HFFc6 (cell line): ENCODE measurements around the gene IL1RAP. TPM values are rescaled to one million over a fixed set of nuclear protein-coding genes. Genes with fewer than 3 reads are reported as not detected.

Source experiments
- DNase-seq: peaks from one replicate; pipeline ENCODE4 v3.0.0-alpha.2; 2018
- H3K27ac Mint-ChIP-seq: 2 replicates; pipeline ENCODE4 v1.8.0; 2020; ENCODE audit warnings: mild to moderate bottlenecking, mixed read lengths
- H3K27me3 Mint-ChIP-seq: 2 replicates; pipeline ENCODE4 v1.8.0; 2021; ENCODE audit warnings: mild to moderate bottlenecking, moderate library complexity, mixed read lengths; ENCODE audit not compliant: insufficient read depth
- H3K36me3 Mint-ChIP-seq: 2 replicates; pipeline ENCODE4 v1.8.0; 2021; ENCODE audit warnings: low read depth, mixed read lengths
- H3K4me1 Mint-ChIP-seq: 2 replicates; pipeline ENCODE4 v1.8.0; 2020; ENCODE audit warnings: low read depth, mixed read lengths
- H3K4me3 Mint-ChIP-seq: 2 replicates; pipeline ENCODE4 v1.8.0; 2020; ENCODE audit warnings: mild to moderate bottlenecking, moderate library complexity, mixed read lengths
- H3K9me3 Mint-ChIP-seq: 2 replicates; pipeline ENCODE4 v1.8.0; 2020; ENCODE audit warnings: mild to moderate bottlenecking, mixed read lengths
- CTCF ChIP-seq: fragments of 200-600 bp; sonication (generic); IDR thresholded peaks from 2 replicates; pipeline ENCODE4 v1.5.0; 2021; ENCODE audit warnings: antibody characterized with exemption, mild to moderate bottlenecking
- total RNA-seq, 6 experiments: library from RNA; stranded (reverse); fragmentation: NEBNext Ultra II Directional; extraction: Animal tissue kit (Norgen Biotek cat#: 25700); gene quantifications; 2 replicates in 1 of 6; 3 replicates in 5 of 6; pipeline ENCODE4 v1.2.3, GENCODE V29; 2021

The IL1RAP gene
- total RNA-seq, 6 experiments from 2014 or later: 3.4 to 6.7 (median 5.3) TPM

GRCh38 chr3:190596349-190597285 is 82.7 kb downstream of the IL1RAP start:
- Mint-ChIP-seq H3K9me3 (no peaks in the 10 kb centered on the region), H3K4me1 (peaks cover 19% of the 10 kb centered on the region), H3K27me3 (no peaks in the 10 kb centered on the region), H3K4me3 (no peak overlapping the region), H3K27ac (no peak overlapping the region), H3K36me3 (no peaks in the 10 kb centered on the region)
- no peak for DNase-seq
- TF ChIP-seq CTCF: no peak

GRCh38 chr3:190597291-190597690 is 83.4 kb downstream of the IL1RAP start:
- peaks cover 19% of the 10 kb centered on the region for H3K4me1 Mint-ChIP-seq
- no peaks in the 10 kb centered on the region for H3K9me3 Mint-ChIP-seq
- no peaks in the 10 kb centered on the region for H3K36me3 Mint-ChIP-seq

DNA sequence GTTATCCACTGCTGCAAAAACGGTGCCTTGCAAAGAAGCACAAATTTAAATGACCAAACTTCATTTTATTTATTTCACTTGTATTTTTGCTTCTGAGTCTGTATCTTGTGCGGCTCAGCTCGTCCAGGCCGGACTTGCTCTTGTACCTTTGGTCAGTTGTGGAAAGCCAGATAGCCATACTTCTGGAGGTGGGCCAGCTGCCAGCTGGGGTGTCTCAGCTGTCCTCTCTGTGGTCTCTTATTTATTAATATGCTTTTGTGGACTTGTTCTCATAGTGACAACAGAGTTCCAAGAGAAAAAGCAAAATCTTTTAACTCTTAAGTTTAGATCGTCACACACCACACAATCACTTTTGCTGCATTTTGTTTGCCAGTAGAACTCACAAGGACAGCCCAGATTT is 87.7 kb downstream of the IL1RAP start:
- Mint-ChIP-seq H3K4me3 (no peak overlapping the region), H3K4me1 (peaks cover 8% of the 10 kb centered on the region), H3K9me3 (no peaks in the 10 kb centered on the region), H3K27me3 (no peaks in the 10 kb centered on the region), H3K27ac (no peak overlapping the region), H3K36me3 (peaks cover 5% of the 10 kb centered on the region)
- no peak for TF ChIP-seq CTCF
- no peak for DNase-seq

More at GRCh38 chr3:190597291-190597690, 83.4 kb downstream of the IL1RAP start:
- no peak for TF ChIP-seq CTCF
- DNase-seq: no peak
- no peak overlapping the region for H3K4me3 Mint-ChIP-seq
- no peak overlapping the region for H3K27ac Mint-ChIP-seq
- H3K27me3 Mint-ChIP-seq: no peaks in the 10 kb centered on the region

- no peak for TF ChIP-seq CTCF
- H3K9me3 Mint-ChIP-seq: no peaks in the 10 kb centered on the region
- no peak for DNase-seq
- no peaks in the 10 kb centered on the region for H3K4me1 Mint-ChIP-seq
- no peak overlapping the region for H3K4me3 Mint-ChIP-seq
- H3K27me3 Mint-ChIP-seq: no peaks in the 10 kb centered on the region
- H3K27ac Mint-ChIP-seq: no peak overlapping the region
- peaks cover 5% of the 10 kb centered on the region for H3K36me3 Mint-ChIP-seq
Observed at GRCh38 chr3:190605385-190605784, 91.5 kb downstream of the IL1RAP start.

GRCh38 chr3:190606596-190606995 is 92.7 kb downstream of the IL1RAP start:
- Mint-ChIP-seq H3K36me3 (peaks cover 5% of the 10 kb centered on the region), H3K9me3 (no peaks in the 10 kb centered on the region), H3K27ac (no peak overlapping the region), H3K4me1 (no peaks in the 10 kb centered on the region), H3K4me3 (no peak overlapping the region), H3K27me3 (no peaks in the 10 kb centered on the region)
- DNase-seq: no peak
- no peak for TF ChIP-seq CTCF
